ENCODE measurements around the gene TIFAB. TPM values are rescaled to one million over a fixed set of nuclear protein-coding genes. Genes with fewer than 3 reads are reported as not detected.

The TIFAB gene
- total RNA-seq, 4 donors from 2014 or later: not detected

DNA sequence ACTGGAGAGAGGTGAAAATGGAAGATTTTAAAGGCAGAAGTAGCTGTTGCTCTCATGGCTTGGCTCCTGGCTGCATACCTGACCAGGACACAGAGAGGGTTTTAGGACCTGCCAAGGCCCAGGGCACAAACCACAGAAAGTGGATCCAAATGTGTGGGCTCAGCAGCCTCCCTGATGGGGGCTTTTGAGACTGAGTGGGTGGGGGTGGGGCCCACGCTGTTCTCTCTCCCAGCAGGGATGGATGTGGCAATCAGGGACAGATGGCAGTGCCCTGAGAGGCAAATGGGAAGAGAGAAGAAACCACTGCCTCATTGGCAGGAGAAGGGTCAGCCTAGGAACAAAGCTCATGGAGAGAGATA is 34.9 kb upstream of the TIFAB start:
- Histone ChIP-seq H3K4me3 (no peak overlapping the region), H3K4me1 (peaks cover 0 to 27% (median 19%) of the 10 kb centered on the region in 3 donors), H3K27me3 (peaks cover 89% of the 10 kb centered on the region), H3K9me3 (no peaks in the 10 kb centered on the region), H3K27ac (no peak overlapping the region), H3K36me3 (no peaks in the 10 kb centered on the region)
- no peak for TF ChIP-seq EP300 (IDR thresholded peaks at IDR 0.05)
- TF ChIP-seq, protein P1, sequence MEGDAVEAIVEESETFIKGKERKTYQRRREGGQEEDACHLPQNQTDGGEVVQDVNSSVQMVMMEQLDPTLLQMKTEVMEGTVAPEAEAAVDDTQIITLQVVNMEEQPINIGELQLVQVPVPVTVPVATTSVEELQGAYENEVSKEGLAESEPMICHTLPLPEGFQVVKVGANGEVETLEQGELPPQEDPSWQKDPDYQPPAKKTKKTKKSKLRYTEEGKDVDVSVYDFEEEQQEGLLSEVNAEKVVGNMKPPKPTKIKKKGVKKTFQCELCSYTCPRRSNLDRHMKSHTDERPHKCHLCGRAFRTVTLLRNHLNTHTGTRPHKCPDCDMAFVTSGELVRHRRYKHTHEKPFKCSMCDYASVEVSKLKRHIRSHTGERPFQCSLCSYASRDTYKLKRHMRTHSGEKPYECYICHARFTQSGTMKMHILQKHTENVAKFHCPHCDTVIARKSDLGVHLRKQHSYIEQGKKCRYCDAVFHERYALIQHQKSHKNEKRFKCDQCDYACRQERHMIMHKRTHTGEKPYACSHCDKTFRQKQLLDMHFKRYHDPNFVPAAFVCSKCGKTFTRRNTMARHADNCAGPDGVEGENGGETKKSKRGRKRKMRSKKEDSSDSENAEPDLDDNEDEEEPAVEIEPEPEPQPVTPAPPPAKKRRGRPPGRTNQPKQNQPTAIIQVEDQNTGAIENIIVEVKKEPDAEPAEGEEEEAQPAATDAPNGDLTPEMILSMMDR (IDR thresholded peaks at IDR 0.05): no peak
- no peak for TF ChIP-seq POLR2AphosphoS5 (IDR thresholded peaks at IDR 0.05)
- no peak for TF ChIP-seq POLR2A (IDR thresholded peaks at IDR 0.05)
- no peak for ATAC-seq
- WGBS, 2 donors (ENCODE audit: low coverage in 1 of 2): no CpG with 5 or more reads among the region's 1 CpG

DNA sequence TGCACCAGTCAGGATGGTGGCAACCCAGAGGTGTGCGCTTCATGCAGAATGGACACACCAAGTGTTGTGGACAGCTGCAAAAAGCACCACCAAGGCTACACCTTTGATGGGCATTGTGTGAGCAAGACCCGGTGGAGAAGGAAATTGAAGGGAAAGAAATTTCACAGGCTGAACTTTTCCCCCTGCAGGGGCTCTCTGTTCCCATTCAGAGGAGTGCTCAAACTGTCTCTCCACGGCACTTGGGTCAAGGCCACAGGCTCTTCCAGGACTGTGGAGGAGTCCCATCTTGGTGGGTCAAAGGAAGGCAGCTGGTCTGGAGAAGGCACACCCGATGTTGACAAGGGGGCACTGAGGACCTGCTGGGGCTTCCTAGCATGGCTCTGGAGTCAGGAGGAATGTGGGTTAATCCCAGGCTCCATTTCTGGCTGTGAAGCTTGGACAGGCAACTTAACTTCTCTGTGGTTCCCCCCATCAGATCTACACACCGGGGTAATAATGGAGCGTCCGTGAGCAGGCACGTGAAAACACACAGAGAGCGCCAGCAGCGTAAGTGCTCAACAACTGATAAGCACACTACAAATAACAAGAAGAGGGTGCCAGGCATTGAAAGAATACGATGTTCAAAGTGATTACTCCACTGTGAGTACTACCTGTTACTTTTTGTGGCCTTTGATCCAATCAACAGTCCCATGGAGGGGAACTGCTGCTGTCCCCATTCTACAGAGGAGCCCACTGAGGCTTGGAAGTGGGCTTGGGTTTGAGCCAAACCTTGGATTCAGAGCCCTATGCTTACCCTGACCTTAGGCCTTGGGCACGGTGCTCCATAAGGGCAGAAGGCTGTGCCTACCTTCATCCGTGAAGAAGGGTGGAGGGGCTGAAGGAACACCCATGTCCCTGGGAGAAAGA is 34.2 kb upstream of the TIFAB start:
- 60 to 65% methylated on average over 1 to 4 of the region's 13 CpGs for WGBS, 2 donors (ENCODE audit: low coverage in 1 of 2)
- Histone ChIP-seq H3K4me1 (peaks cover 0 to 27% (median 19%) of the 10 kb centered on the region in 3 donors), H3K27ac (no peak overlapping the region), H3K27me3 (peaks cover 88% of the 10 kb centered on the region), H3K4me3 (no peak overlapping the region), H3K9me3 (no peaks in the 10 kb centered on the region), H3K36me3 (no peaks in the 10 kb centered on the region)
- TF ChIP-seq EP300 (IDR thresholded peaks at IDR 0.05): no peak
- TF ChIP-seq, protein P1 (IDR thresholded peaks at IDR 0.05): no peak
- no peak for TF ChIP-seq POLR2AphosphoS5 (IDR thresholded peaks at IDR 0.05)
- no peak for TF ChIP-seq POLR2A (IDR thresholded peaks at IDR 0.05)
- ATAC-seq: no peak

DNA sequence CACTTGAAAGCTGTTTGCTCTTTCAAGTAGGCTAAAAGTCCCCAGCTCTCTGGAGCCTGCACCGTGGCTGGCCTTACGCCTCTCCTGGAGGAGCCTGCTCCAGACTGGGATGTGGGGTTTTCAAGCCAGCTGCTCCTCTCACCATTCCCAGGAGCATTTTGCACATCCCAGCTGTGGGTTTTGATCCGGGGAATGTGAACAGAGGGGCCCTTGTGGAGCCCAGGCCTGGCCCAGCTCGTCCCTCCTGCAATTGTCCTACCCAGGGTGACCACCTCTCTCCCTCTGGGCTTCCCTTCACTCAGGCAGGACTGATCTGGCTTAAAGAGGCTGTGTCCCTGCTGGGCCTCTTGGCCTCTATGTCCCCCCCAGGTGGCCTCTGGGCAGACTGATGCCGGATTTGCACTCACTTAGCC is 32.5 kb upstream of the TIFAB start:
- Histone ChIP-seq H3K36me3 (no peaks in the 10 kb centered on the region), H3K4me3 (no peak overlapping the region), H3K9me3 (no peaks in the 10 kb centered on the region), H3K27ac (no peak overlapping the region), H3K4me1 (peaks cover 0 to 18% (median 13%) of the 10 kb centered on the region in 3 donors), H3K27me3 (peaks cover 83% of the 10 kb centered on the region)
- TF ChIP-seq EP300 (IDR thresholded peaks at IDR 0.05) (no peak), POLR2A (IDR thresholded peaks at IDR 0.05) (no peak), POLR2AphosphoS5 (IDR thresholded peaks at IDR 0.05) (no peak)
- TF ChIP-seq, protein P1 (IDR thresholded peaks at IDR 0.05): no peak
- no peak for ATAC-seq
- WGBS, 2 donors (ENCODE audit: low coverage in 1 of 2): no CpG with 5 or more reads among the region's 5 CpGs

DNA sequence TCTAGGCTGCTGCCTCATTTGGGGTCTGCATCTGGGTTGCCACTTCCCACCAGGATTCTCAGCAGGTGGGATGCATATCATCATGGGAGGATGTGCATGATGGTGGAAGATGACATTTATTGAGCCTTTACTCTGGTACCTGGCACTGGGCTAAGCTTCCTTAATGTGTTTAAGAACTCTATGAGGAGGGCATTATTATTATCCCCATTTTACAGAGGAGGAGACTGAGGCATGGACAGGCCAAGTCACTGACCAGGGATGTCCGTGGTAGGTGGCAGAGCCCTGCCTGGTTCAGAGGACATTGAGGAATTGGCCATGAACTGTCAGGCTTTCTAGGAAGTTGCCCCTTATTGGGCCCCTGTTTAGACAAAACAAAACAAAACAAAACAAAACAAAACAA is 31.1 kb upstream of the TIFAB start:
- Histone ChIP-seq H3K9me3 (no peaks in the 10 kb centered on the region), H3K27ac (no peak overlapping the region), H3K4me1 (peaks cover 0 to 3% (median 0%) of the 10 kb centered on the region in 3 donors), H3K27me3 (peaks cover 81% of the 10 kb centered on the region), H3K36me3 (no peaks in the 10 kb centered on the region), H3K4me3 (no peak overlapping the region)
- WGBS, 2 donors (ENCODE audit: low coverage in 1 of 2): no CpG with 5 or more reads among the region's 1 CpG
- TF ChIP-seq, protein P1 (IDR thresholded peaks at IDR 0.05): no peak
- no peak for ATAC-seq

DNA sequence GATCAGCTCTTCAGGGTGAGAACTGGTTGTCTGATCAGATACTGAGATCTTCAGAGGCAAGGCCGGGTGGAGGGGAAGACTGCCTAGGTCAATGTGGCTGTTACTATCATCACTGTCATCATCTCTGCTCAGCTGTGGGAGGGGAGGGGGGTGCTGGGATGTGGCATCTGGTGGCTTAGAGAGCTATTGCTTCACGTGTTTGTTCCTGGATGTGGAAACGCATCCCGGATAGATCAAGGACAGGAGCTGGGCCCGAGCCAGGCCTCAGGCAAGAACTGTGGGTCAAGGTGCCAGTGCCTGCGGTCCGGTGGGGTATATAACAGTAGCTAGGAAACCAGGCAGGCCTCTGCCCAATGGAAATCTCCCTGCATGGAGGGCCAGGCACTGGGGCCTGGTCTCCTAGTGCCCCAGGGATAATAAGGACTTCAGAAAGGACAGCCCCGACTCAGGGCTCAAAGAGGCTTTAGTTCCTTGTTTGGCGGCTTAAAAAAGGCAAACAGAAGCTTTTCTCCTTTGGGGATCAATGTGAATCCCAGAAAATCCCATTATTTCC is 30.3 kb upstream of the TIFAB start:
- H3K27me3 ChIP-seq: peaks cover 81% of the 10 kb centered on the region
- no peaks in the 10 kb centered on the region for H3K36me3 ChIP-seq
- 73 to 94% methylated on average over 2 to 5 of the region's 9 CpGs for WGBS, 2 donors (ENCODE audit: low coverage in 1 of 2)
- no peak overlapping the region for H3K4me3 ChIP-seq
- ATAC-seq: no peak
- no peaks in the 10 kb centered on the region for H3K4me1 ChIP-seq
- TF ChIP-seq, protein P1 (IDR thresholded peaks at IDR 0.05): no peak
- TF ChIP-seq POLR2A (IDR thresholded peaks at IDR 0.05) (no peak), POLR2AphosphoS5 (IDR thresholded peaks at IDR 0.05) (no peak), EP300 (IDR thresholded peaks at IDR 0.05) (no peak)
- H3K9me3 ChIP-seq: no peaks in the 10 kb centered on the region
- no peak overlapping the region for H3K27ac ChIP-seq
